Prostate gland (tissue), 2 donors: ENCODE data around the gene HTR1A. TPM values are rescaled to one million over a fixed set of nuclear protein-coding genes. Genes with fewer than 3 reads are reported as not detected.

Experiments
- DNase-seq: peaks from one replicate; pipeline ENCODE4 v3.0.0-alpha.2; 2019; ENCODE audit warnings: low spot score
- H3K27ac ChIP-seq, 2 donors: fragments of 200-600 bp; sonication (generic); 2 replicates each; pipeline ENCODE4 v1.5.1; 2017 to 2019
- H3K27me3 ChIP-seq: fragments of 200-600 bp; sonication (generic); replicated peaks from 2 replicates; pipeline ENCODE4 v1.5.1; 2019; ENCODE audit not compliant: insufficient read depth
- H3K36me3 ChIP-seq, 2 donors: fragments of 200-600 bp; sonication (generic); 1 replicate in 1 of 2; 2 replicates in 1 of 2; pipeline versions ENCODE4 v1.5.1 to v1.8.1; 2017 to 2019
- H3K4me1 ChIP-seq: fragments of 200-600 bp; sonication (generic); replicated peaks from 2 replicates; pipeline ENCODE4 v1.5.1; 2019
- H3K4me3 ChIP-seq, 2 donors: fragments of 200-600 bp; sonication (generic); 2 replicates each; pipeline ENCODE4 v1.5.1; 2017 to 2019
- H3K9me3 ChIP-seq: fragments of 200-600 bp; sonication (generic); 2 replicates; pipeline ENCODE4 v1.5.1; 2017
- POLR2A ChIP-seq: fragments of 450-650 bp; IDR thresholded peaks from one replicate; pipeline ENCODE4 v1.6.1; 2016; ENCODE audit warnings: antibody characterized with exemption, mild to moderate bottlenecking
- POLR2AphosphoS5 ChIP-seq: sonication (generic); formaldehyde crosslinking; IDR thresholded peaks from one replicate; pipeline ENCODE4 v1.6.1; 2017; ENCODE audit warnings: antibody characterized with exemption
- WGBS: methylation state at CpG from one replicate; pipeline ENCODE4 v1.1.5; 2018; 5-methylcytosine and 5-hydroxymethylcytosine counted together
- intact Hi-C: fragments of 100-400 bp; cut with DNase I; formaldehyde crosslinking; loops from one replicate; pipeline ENCODE4 v1.14.2; 2022
- total RNA-seq, 2 donors: library from RNA; depleted of rRNA; stranded (reverse); fragments of >200 nt; gene quantifications; one replicate each; pipeline ENCODE4 v1.1.0, GENCODE V29; 2016
- TF ChIP-seq, protein P1 (sequence below), 4 experiments: fragments of 200-600 bp in 2 of 4; fragments of 450-650 bp in 2 of 4; sonication (generic) in 2 of 4; IDR thresholded peaks; 1 replicate in 3 of 4; 2 replicates in 1 of 4; pipeline ENCODE4 v1.5.1; 2016 to 2019; ENCODE audit warnings: antibody characterized with exemption in 4 of 4, mild to moderate bottlenecking in 2 of 4, moderate library complexity in 2 of 4

Gene HTR1A
- total RNA-seq, 2 donors from 2014 or later, result 1.2 TPM; not detected in 1

DNA sequence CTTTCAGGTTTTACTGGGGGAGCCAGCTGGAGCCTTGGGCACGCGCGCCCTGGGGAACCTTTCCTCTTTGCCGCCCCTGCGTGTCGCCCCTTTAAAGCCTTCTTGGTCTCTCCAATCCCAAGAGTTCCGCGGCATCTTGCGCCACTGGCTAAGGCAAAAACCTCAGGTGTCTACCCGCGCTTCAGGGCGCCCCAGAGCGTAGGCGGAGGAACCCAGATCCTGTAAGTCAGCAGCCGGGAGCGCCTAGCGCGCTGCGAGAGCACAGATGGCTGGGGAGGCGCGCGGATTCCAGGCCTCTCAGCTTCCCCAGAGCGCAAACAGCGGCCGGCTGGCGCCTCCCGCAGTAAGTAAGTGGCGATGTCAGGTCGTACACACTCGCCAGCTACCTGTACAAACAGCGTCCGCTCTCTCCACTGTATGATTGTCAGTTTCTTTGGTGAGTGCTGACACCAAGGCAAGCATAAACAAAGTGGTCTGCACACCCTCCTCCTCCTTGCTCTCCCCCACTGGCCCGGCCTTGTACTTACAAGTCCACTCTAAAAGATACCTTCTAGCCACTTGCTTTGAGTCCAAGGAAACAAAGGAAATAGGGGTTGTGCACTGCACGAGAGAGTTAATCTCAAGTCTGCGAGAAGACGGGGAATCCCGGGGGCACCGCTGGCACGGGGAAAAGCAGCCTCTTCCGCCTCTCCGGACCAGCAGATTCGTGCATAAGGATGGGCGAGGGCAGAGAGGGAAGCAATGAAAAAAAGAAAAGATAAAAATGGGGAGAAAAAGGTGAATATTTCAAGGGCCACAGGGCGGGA, 2.9 kb downstream of the HTR1A start:
- no peaks in the 10 kb centered on the region for H3K4me1 ChIP-seq
- no peaks in the 10 kb centered on the region for H3K9me3 ChIP-seq
- no peak overlapping the region for H3K27ac ChIP-seq
- no peak for TF ChIP-seq POLR2A
- no peak for TF ChIP-seq POLR2AphosphoS5
- TF ChIP-seq, protein P1, sequence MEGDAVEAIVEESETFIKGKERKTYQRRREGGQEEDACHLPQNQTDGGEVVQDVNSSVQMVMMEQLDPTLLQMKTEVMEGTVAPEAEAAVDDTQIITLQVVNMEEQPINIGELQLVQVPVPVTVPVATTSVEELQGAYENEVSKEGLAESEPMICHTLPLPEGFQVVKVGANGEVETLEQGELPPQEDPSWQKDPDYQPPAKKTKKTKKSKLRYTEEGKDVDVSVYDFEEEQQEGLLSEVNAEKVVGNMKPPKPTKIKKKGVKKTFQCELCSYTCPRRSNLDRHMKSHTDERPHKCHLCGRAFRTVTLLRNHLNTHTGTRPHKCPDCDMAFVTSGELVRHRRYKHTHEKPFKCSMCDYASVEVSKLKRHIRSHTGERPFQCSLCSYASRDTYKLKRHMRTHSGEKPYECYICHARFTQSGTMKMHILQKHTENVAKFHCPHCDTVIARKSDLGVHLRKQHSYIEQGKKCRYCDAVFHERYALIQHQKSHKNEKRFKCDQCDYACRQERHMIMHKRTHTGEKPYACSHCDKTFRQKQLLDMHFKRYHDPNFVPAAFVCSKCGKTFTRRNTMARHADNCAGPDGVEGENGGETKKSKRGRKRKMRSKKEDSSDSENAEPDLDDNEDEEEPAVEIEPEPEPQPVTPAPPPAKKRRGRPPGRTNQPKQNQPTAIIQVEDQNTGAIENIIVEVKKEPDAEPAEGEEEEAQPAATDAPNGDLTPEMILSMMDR (IDR thresholded peaks at IDR 0.05), result no peak
- no peak for DNase-seq
- H3K27me3 ChIP-seq, result peaks cover 22% of the 10 kb centered on the region
- WGBS, result 2% methylated on average over 37 of the region's 44 CpGs
- no peak overlapping the region for H3K4me3 ChIP-seq
- H3K36me3 ChIP-seq, result no peaks in the 10 kb centered on the region
- intact Hi-C loops, result no loop called here

DNA sequence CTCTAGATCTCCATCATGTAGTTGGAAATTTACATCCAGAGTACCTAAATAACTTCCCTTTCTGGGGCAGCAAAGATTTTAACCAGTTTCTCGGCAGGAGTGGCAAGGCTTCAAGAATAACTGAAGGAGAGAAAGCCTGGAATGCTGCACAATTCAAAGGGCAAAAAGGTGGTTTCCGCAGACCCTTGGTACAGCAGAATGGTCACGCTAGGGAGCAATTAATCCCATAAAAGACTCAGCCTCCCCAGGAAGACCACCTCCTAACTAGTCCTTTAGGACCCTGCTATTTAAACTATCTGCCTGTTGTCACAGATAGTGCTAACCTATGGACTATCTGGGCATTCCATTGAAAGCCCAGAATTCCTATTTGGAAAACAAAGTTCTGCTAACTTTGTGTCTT, 3.6 kb downstream of the HTR1A start:
- intact Hi-C loops, result no loop called here
- WGBS, result 9% methylated on average over 3 of the region's 3 CpGs
- Histone ChIP-seq H3K27me3 (peaks cover 22% of the 10 kb centered on the region), H3K4me1 (no peaks in the 10 kb centered on the region), H3K36me3 (no peaks in the 10 kb centered on the region), H3K27ac (no peak overlapping the region), H3K4me3 (no peak overlapping the region), H3K9me3 (no peaks in the 10 kb centered on the region)
- TF ChIP-seq, protein P1 (IDR thresholded peaks at IDR 0.05), result no peak
- TF ChIP-seq POLR2A (no peak), POLR2AphosphoS5 (no peak)
- no peak for DNase-seq

DNA sequence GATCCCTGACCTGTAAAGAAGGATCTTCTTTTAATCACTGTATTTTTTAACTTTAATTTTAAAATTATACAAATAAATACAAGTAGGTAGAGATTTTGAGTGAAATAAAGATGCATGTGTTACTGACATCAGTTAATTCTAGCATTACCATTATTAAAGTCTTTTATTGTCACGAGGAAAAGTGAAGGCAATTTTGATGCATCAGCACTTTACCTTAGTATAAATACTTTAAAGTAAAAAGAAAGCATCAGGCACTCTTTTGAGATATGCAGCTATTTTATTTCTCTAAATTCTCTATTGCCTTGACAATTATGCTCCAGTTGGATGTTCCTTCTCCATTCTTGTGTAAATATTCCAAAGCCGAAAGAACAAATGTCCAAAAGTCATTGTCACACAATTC, 4.6 kb downstream of the HTR1A start:
- no peak for DNase-seq
- H3K4me1 ChIP-seq, result no peaks in the 10 kb centered on the region
- H3K27ac ChIP-seq, result no peak overlapping the region
- no peaks in the 10 kb centered on the region for H3K36me3 ChIP-seq
- no peaks in the 10 kb centered on the region for H3K9me3 ChIP-seq
- 82% methylated on average over 2 of the region's 2 CpGs for WGBS
- no peak overlapping the region for H3K4me3 ChIP-seq
- no peak for TF ChIP-seq POLR2AphosphoS5
- intact Hi-C loops, result no loop called here
- peaks cover 22% of the 10 kb centered on the region for H3K27me3 ChIP-seq

DNA sequence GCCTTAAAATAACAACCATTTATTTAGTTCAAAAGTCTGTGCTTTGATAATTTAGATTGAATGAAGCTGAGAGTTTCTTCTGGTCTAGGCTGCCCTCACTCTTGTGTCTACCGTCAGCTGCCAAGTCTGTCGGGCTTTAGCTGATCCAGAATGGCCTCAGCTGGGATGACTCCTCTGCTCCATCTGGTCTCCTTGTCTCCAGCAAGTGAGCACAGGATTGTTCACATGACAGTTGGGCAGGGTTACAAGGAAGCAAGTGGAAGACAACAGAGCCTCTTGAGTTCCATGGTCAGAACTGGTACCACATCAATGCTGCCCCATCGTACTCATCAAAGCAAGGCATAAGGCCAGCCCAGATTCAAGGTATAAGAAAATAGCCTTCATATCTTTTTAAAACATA, 9.0 kb downstream of the HTR1A start:
- Histone ChIP-seq H3K9me3 (no peaks in the 10 kb centered on the region), H3K4me3 (no peak overlapping the region), H3K27me3 (no peaks in the 10 kb centered on the region), H3K4me1 (no peaks in the 10 kb centered on the region), H3K36me3 (no peaks in the 10 kb centered on the region), H3K27ac (no peak overlapping the region)
- intact Hi-C loops, result no loop called here
- no peak for DNase-seq
- whole genome bisulfite sequencing, result 88% methylated on average over 3 of the region's 3 CpGs
- TF ChIP-seq POLR2AphosphoS5 (no peak), POLR2A (no peak)
- TF ChIP-seq, protein P1 (IDR thresholded peaks at IDR 0.05), result no peak

DNA sequence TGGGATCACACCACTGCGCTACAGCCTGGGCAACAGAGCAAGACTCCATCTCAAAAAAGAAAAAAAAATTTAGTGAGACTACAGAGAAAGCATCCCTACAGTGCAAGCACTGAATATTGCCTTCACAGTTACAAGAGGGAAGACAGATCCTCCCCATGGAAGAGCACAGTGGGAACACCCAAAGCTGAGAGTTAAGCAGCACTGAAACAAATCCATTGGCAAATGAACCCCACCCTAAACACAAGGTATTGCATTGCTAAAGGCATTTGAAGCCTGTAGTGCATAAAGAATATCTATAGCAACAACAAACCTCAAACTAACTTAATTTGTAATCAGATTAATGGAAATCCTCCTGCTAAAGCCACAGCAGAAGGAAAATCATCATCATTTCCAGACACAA, 27.1 kb downstream of the HTR1A start:
- 89% methylated on average over 1 of the region's 1 CpG for WGBS
- DNase-seq, result no peak
- Histone ChIP-seq H3K4me3 (no peak overlapping the region), H3K36me3 (no peaks in the 10 kb centered on the region), H3K27me3 (no peaks in the 10 kb centered on the region), H3K9me3 (no peaks in the 10 kb centered on the region), H3K4me1 (no peaks in the 10 kb centered on the region), H3K27ac (no peak overlapping the region)
- intact Hi-C loops, result no loop called here
- no peak for TF ChIP-seq POLR2AphosphoS5
- TF ChIP-seq, protein P1 (IDR thresholded peaks at IDR 0.05), result no peak
- no peak for TF ChIP-seq POLR2A
